HG03469 (cell line): ENCODE data around the gene IL36G.

Experiments
- ATAC-seq: cut with Tn5 transposase; IDR thresholded peaks from one replicate; pipeline ENCODE4 v1.9.1; 2021; ENCODE audit warnings: mild to moderate bottlenecking, moderate library complexity, moderate number of reproducible peaks; ENCODE audit not compliant: unreplicated experiment

Gene IL36G

DNA sequence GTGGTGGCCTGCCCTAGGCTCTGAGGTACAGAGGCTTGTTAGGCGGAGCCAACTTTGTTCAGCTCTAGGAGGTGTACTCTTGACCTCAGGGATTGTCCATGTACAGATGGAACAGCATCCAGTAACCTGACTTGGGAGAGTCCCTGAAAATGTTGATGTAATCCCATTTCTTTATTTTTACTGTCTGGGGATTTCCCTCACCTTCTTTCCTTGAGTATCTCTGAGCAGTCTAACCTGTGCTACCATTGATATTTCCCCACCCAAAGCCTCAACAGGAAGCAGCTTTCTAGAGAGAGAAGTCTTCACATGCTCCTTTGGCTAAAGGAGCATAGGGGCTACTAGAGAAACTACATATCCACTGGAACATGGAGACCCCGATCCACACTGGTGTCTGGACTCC is 37.8 kb downstream of the IL36G start:
- no peak for ATAC-seq

DNA sequence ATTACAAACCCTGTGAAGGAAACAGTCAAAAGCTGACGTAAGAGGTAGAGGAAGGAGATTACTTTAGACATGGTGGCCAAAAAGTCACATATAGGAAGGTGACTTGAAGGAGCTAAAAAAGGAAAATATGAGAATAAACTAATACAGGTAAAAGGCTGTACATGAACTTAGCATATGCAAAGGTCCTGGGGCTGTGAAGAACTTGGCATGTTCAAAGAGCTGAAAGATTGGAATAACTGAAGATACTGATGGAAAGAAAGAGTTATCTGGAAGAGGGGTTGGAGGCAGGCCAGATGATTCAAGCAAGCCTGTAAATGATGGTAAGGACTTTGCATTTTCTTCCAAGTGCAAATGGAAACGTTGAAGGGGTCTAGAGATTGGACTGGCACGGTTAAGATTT is 40.7 kb downstream of the IL36G start:
- ATAC-seq: no peak

DNA sequence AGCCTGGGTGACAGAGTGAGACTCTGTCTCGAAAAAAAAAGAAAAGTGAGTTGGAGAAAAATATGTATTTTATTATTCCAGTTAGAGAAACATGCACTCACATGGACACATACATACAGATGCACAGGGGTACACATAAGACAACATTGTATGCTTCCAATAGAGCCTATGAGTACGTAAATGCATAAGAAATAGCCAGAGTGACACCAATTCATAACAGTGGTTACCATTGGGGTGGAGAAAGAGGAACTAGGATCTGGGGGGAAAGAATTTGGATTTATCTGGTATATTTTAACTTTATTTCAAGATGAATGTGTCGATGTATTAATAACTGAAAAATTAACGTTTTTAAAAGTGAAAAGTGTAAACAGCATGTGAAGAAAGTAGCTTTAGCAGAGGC is 43.5 kb downstream of the IL36G start:
- ATAC-seq: no peak

DNA sequence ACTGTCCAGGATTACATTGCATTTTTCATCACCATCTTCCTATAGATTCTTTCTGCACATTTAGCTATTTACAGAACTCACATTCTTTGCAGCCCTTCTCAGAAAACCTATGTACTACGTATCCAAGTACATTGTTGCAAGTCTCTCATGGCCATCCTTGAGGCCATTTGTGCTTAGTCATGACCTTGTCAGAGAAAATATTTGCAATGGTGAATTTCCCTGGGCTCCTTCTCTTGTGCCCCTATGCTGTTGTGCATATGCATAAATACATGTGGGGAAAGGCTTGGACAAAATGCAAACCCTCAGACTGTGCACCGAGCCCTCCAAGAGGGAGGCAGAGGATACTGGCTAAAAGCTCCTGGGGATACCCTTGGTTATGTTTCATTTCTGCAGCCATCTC is 47.0 kb downstream of the IL36G start:
- no peak for ATAC-seq

DNA sequence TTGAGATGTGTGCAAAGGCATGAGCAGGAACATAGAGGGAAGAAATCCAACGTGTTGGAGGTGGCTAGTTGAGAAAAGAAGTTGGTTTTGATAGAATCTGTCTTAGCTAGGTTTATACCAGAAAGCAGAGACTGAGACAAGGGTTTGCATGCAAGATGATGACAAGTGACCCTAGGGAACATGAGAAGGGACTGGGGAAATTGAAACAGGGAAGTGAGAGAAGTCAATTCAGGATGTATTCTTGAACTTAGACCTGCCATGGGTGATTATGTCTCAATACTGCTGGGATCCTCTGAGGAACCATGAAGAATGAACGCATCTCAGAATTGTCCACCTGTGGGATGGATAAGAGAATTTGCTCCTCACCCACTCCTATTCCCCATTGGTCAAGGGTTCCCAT is 47.9 kb downstream of the IL36G start:
- ATAC-seq: no peak

DNA sequence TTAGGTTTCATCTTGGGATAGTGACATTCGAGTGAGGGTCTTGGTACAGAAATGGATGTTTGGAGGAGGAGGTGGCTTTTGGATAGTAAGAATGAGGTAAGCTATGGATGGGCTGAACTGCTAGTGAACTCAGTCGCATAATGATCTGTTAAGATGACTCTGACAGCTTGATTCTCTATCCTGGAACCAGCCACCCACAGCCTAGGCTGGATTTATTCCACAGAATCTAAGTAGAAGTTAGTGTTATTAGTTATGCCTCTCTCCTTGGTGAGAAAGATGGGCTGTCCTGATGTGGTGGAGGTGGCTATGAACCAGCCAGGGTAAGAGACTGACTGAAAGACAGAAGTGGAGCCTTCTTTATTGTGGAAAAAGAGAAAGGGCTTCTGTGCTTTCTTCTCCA is 49.9 kb downstream of the IL36G start:
- no peak for ATAC-seq

DNA sequence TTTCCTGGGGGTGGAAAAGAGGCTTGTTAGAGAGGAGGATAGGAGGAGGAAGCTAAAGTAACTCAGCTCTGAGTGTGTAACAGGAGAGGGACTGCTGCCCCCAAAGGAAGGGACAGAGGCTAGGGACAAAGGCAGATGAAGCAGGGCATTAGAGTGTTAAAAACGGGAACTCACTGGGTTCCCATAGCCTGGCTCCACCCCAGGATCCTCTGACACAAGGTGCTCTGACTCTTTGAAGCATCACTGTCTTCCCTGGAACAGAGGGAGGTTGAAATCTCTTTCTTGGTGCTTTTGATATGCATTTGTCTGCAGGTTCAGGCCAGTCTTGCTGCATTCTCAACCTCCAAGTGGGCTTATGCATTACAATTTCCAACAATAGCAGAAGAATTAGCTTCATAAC is 50.3 kb downstream of the IL36G start:
- ATAC-seq: no peak

DNA sequence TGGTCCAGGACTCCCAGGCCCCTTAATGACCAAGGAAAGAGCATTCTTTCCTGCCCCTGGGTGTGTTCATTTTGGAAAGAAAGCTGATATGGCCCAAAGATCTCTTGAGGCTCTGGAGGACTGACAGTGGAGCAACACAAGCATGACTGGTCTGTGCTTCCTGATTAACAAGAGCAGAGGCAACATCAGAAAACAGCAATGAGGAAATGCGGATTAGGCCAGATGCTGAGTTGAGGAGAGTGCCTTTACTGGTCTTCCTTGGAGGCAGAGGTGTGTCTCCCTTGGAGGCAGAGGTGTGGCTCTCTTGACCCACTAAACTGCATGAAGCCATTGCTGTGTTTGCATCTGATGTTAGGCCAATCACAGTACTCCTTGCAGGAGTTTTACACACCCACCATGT is 54.9 kb downstream of the IL36G start:
- no peak for ATAC-seq

DNA sequence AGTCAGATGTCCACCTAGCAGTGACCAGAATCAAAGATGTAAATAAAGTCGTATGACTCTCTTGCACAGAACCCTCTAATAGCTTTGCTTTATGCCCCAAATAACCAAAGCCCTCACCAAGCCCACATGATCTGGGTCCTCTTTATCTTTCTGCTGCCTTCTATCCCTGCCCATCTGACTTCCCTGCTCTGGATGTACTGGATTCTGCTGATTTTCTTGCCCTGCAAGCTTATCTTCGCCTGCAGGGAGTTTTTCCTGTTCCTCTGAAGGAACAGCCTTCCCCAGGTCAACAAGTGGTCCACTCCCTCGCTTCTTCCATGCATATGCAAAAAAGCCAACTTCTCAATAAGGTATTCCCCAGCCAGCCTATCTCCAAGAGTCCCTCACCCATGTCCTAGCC is 56.2 kb downstream of the IL36G start:
- no peak for ATAC-seq
